Peyer's patch (tissue), 4 donors: Measurements from ENCODE around the gene IGFBPL1.

ENCODE experiments used
- CTCF ChIP-seq, 6 experiments: fragments of 450-650 bp in 4 of 6; fragments of 200-600 bp in 2 of 6; sonication (generic) in 1 of 6; IDR thresholded peaks; one replicate each; pipeline ENCODE4 v1.5.1; 2017 to 2019; ENCODE audit warnings: antibody characterized with exemption in 6 of 6, mild to moderate bottlenecking in 3 of 6, moderate library complexity in 1 of 6
- POLR2A ChIP-seq, 2 donors: fragments of 450-650 bp; IDR thresholded peaks; one replicate each; pipeline ENCODE4 v1.5.1; 2017; ENCODE audit warnings: antibody characterized with exemption in 2 of 2, mild to moderate bottlenecking in 2 of 2, moderate library complexity in 2 of 2

- TF ChIP-seq CTCF (IDR thresholded peaks at IDR 0.05), result no peak
- TF ChIP-seq POLR2A (IDR thresholded peaks at IDR 0.05), result no peak
Measured at GRCh38 chr9:38447703-38448102, 23.4 kb upstream of the IGFBPL1 start.
